OCI-LY1 (cell line): ENCODE data around the gene C17orf114.
"Not testable (repeated sequence)": the region's sequence is repeated elsewhere in the genome, so short reads cannot be mapped to it uniquely, and the experiment has no call there.

Source experiments
- H2AFZ ChIP-seq: fragments of 200-600 bp; sonication (generic), shearing (Covaris generic); 2 replicates; pipeline ENCODE4 v1.6.0; 2014; ENCODE audit warnings: antibody characterized with exemption, mild to moderate bottlenecking, low read length
- H3F3A ChIP-seq: fragments of 200-600 bp; sonication (generic), shearing (Covaris generic); 2 replicates; pipeline ENCODE4 v1.6.0; 2014; ENCODE audit warnings: mild to moderate bottlenecking, antibody characterized with exemption, low read length, moderate library complexity; ENCODE audit not compliant: insufficient read depth
- H3K27ac ChIP-seq: fragments of 200-600 bp; sonication (generic); 2 replicates; pipeline ENCODE4 v1.5.1; 2014; ENCODE audit warnings: low read length, mixed run types, mild to moderate bottlenecking, low read depth; ENCODE audit not compliant: poor library complexity, severe bottlenecking
- H3K27me3 ChIP-seq: fragments of 200-600 bp; sonication (generic); 2 replicates; pipeline ENCODE4 v1.6.0; 2014; ENCODE audit warnings: antibody characterized with exemption, mild to moderate bottlenecking, low read length, moderate library complexity; ENCODE audit not compliant: insufficient read depth
- H3K36me3 ChIP-seq: fragments of 200-600 bp; sonication (generic); 2 replicates; pipeline ENCODE4 v1.6.1; 2014; ENCODE audit warnings: mild to moderate bottlenecking, antibody characterized with exemption, low read length, moderate library complexity, mixed read lengths; ENCODE audit not compliant: insufficient read depth
- H3K4me1 ChIP-seq: fragments of 200-600 bp; sonication (generic); 2 replicates; pipeline ENCODE4 v1.5.1; 2014; ENCODE audit warnings: mild to moderate bottlenecking, low read length, moderate library complexity; ENCODE audit not compliant: insufficient read depth, severe bottlenecking
- H3K4me2 ChIP-seq: fragments of 200-600 bp; sonication (generic), shearing (Covaris generic); 2 replicates; pipeline ENCODE4 v1.6.1; 2014; ENCODE audit warnings: low read length
- H3K4me3 ChIP-seq: fragments of 200-600 bp; sonication (generic); 2 replicates; pipeline ENCODE4 v1.5.1; 2014; ENCODE audit warnings: low read length, low read depth, mild to moderate bottlenecking, mixed read lengths; ENCODE audit not compliant: poor library complexity, severe bottlenecking
- H3K79me2 ChIP-seq: fragments of 200-600 bp; shearing (Covaris generic); 2 replicates; pipeline ENCODE4 v1.6.1; 2016; ENCODE audit warnings: mixed run types, low read length, mixed read lengths; ENCODE audit not compliant: insufficient read depth
- H3K9ac ChIP-seq: fragments of 200-600 bp; sonication (generic), shearing (Covaris generic); 2 replicates; pipeline ENCODE4 v1.6.1; 2014; ENCODE audit warnings: mild to moderate bottlenecking, low read length, mixed read lengths
- H3K9me2 ChIP-seq: fragments of 200-600 bp; sonication (generic), shearing (Covaris generic); 2 replicates; pipeline ENCODE4 v1.6.1; 2014; ENCODE audit warnings: low read depth, mild to moderate bottlenecking, low read length, mixed read lengths
- H3K9me3 ChIP-seq: fragments of 200-600 bp; shearing (Covaris generic); 2 replicates; pipeline ENCODE4 v1.6.1; 2014; ENCODE audit warnings: low read length, mixed read lengths
- H4K20me1 ChIP-seq: fragments of 200-600 bp; sonication (generic), shearing (Covaris generic); 2 replicates; pipeline ENCODE4 v1.6.0; 2016; ENCODE audit warnings: mild to moderate bottlenecking, low read length; ENCODE audit not compliant: insufficient read depth
- CTCF ChIP-seq: fragments of 200-600 bp; sonication (generic), shearing (Covaris generic); IDR thresholded peaks from 2 replicates; pipeline ENCODE4 v1.5.1; 2017; ENCODE audit warnings: mild to moderate bottlenecking, antibody characterized with exemption, low read length, moderate library complexity, mixed read lengths
- EZH2 ChIP-seq: fragments of 200-600 bp; sonication (generic), shearing (Covaris generic); IDR thresholded peaks from 2 replicates; pipeline ENCODE4 v1.8.0; 2017; ENCODE audit warnings: borderline replicate concordance, mixed run types, mild to moderate bottlenecking, antibody characterized with exemption, low read length, moderate library complexity, mixed read lengths

C17orf114 gene

GRCh38 chr17:4833941-4834680, 32.0 kb upstream of the C17orf114 start:
- TF ChIP-seq EZH2 (no peak), CTCF (no peak)
- H4K20me1 ChIP-seq, result no peaks in the 10 kb centered on the region
- H3K9me3 ChIP-seq, result no peaks in the 10 kb centered on the region
- H3K27ac ChIP-seq, result no peak overlapping the region
- peak overlapping the region; percentile 96 for H3K4me3 ChIP-seq
- H3K4me2 ChIP-seq, result peak overlapping the region; percentile 100
- peak overlapping the region; percentile 94 for H3K9ac ChIP-seq
- H2AFZ ChIP-seq, result no peak overlapping the region
- H3K27me3 ChIP-seq, result no peaks in the 10 kb centered on the region
- H3K36me3 ChIP-seq, result peaks cover 9% of the 10 kb centered on the region; the same call in 1 of the 2 replicates
- peaks cover 24% of the 10 kb centered on the region for H3K4me1 ChIP-seq
- H3K79me2 ChIP-seq, result no peaks in the 10 kb centered on the region; the same call in 1 of the 2 replicates
- no peaks in the 10 kb centered on the region for H3K9me2 ChIP-seq
- no peaks in the 10 kb centered on the region for H3F3A ChIP-seq

GRCh38 chr17:4833178-4833940, 31.2 kb upstream of the C17orf114 start, which contains the start of gene MINK1:
MINK1 (plus strand) TSS chr17:4833340; CDS start chr17:4833584, 244 bp downstream.
- H3F3A ChIP-seq, result no peaks in the 10 kb centered on the region
- H3K4me1 ChIP-seq, result peaks cover 24% of the 10 kb centered on the region
- H3K27me3 ChIP-seq, result no peaks in the 10 kb centered on the region
- peak within 1 kb of the TSS; percentile 96 for H3K4me3 ChIP-seq
- H4K20me1 ChIP-seq, result no peaks in the 10 kb centered on the region
- H3K9ac ChIP-seq, result peak within 1 kb of the TSS; percentile 94
- H3K27ac ChIP-seq, result no peak within 1 kb of the TSS
- H3K36me3 ChIP-seq, result peaks cover 9% of the 10 kb centered on the region; the same call in 1 of the 2 replicates
- peak within 1 kb of the TSS; percentile 100 for H3K4me2 ChIP-seq
- no peaks in the 10 kb centered on the region for H3K9me3 ChIP-seq
- TF ChIP-seq EZH2, result no peak
- no peak for TF ChIP-seq CTCF
- no peaks in the 10 kb centered on the region for H3K9me2 ChIP-seq
- H3K79me2 ChIP-seq, result no peaks in the 10 kb centered on the region; the same call in 1 of the 2 replicates
- H2AFZ ChIP-seq, result no peak within 1 kb of the TSS

- not testable (repeated sequence) for H2AFZ ChIP-seq, H3K36me3 ChIP-seq, H3K79me2 ChIP-seq, H3K9me2 ChIP-seq, H3F3A ChIP-seq, H3K27me3 ChIP-seq, H3K27ac ChIP-seq, H4K20me1 ChIP-seq, H3K9me3 ChIP-seq
- Histone ChIP-seq H3K9ac (peak overlapping the region; percentile 94), H3K4me3 (peak overlapping the region; percentile 96), H3K4me2 (peak overlapping the region; percentile 100), H3K4me1 (peaks cover 24% of the 10 kb centered on the region)
Observed at GRCh38 chr17:4832829-4833177, 30.7 kb upstream of the C17orf114 start.
